Fibroblast of mammary gland (primary cell): Measurements from ENCODE around the gene TMEM220.

Experiments used
- DNase-seq: peaks from one replicate; pipeline ENCODE4 v3.0.0-alpha.2; 2010; ENCODE audit warnings: low read depth
- H3K4me3 ChIP-seq: 2 replicates; pipeline ENCODE4 v1.5.1; 2011; ENCODE audit warnings: low read depth, mild to moderate bottlenecking, low read length, moderate library complexity; ENCODE audit not compliant: control insufficient read depth
- CTCF ChIP-seq: conservative IDR thresholded peaks from 2 replicates; pipeline ENCODE4 v1.5.1; 2011; ENCODE audit warnings: low read depth, low read length, inconsistent platforms; ENCODE audit not compliant: control insufficient read depth, insufficient read depth

TMEM220 gene

GRCh38 chr17:10739386-10739785, 9.6 kb upstream of the TMEM220 start:
- no peak overlapping the region for H3K4me3 ChIP-seq
- TF ChIP-seq CTCF = no peak
- no peak for DNase-seq

GRCh38 chr17:10738521-10739258, 8.9 kb upstream of the TMEM220 start:
- no peak overlapping the region for H3K4me3 ChIP-seq
- DNase-seq = no peak
- TF ChIP-seq CTCF = no peak

- TF ChIP-seq CTCF = no peak
- DNase-seq = no peak
- H3K4me3 ChIP-seq = no peak overlapping the region
These were observed 7.9 kb upstream of the TMEM220 start for GRCh38 chr17:10737736-10738135.

GRCh38 chr17:10737168-10737622, 7.4 kb upstream of the TMEM220 start:
- H3K4me3 ChIP-seq = no peak overlapping the region
- DNase-seq = peak; percentile 66
- TF ChIP-seq CTCF = peak; percentile 92

- H3K4me3 ChIP-seq = no peak overlapping the region
- TF ChIP-seq CTCF = no peak
- no peak for DNase-seq
These were observed 6.0 kb upstream of the TMEM220 start for GRCh38 chr17:10735821-10736220.

GRCh38 chr17:10735251-10735650, 5.4 kb upstream of the TMEM220 start:
- TF ChIP-seq CTCF = no peak
- H3K4me3 ChIP-seq = no peak overlapping the region
- no peak for DNase-seq
